GM20000 (cell line): ENCODE measurements around the gene ZNF584.

Experiments
- DNase-seq: peaks from one replicate; pipeline ENCODE4 v3.0.0; 2012; ENCODE audit warnings: low spot score
- TF ChIP-seq, protein P1 (sequence below): IDR thresholded peaks from 2 replicates; pipeline ENCODE4 v1.5.1; 2012; ENCODE audit warnings: mild to moderate bottlenecking, control low read depth; ENCODE audit errors: extremely low read depth, missing control alignments

Gene ZNF584

DNA sequence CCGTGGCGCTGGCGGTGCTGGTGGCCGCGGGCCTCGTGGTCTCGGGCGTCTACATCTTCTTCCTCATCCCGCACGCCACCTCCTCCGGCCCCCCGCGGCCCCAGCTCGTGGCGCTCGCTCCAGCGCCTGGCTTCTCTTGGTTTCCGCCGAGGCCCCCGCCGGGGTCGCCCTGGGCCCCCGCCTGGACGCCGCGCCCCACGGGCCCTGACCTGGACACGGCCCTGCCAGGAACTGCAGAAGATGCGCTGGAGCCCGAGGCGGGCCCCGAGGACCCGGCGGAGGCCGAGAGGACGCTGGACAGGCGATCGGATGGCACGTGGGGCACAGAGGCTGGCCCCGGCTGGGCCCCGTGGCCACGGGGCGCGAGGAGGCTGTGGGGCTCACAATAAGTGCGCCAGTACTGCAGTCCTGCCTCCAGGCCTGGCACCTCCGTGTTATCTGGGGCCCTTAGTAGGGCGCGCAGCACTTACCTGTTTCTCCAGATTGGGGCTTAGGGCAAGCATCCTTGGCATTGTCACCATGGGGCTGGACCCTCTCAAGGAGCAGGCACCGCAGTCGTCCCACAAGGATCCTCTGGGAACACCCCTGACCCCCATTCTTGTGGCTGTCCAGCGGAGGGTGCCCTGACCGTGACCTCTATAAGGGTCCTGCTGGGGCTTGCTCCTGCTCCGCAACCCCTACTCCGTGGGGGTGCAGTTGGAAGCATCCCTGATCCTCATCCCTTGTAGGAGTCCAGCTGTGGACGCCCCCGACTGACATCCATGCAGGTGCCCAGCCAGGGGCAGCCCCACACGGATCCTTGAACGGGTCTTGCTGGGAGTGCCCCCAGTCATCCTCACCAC is 11.5 kb upstream of the ZNF584 start:
- TF ChIP-seq, protein P1, sequence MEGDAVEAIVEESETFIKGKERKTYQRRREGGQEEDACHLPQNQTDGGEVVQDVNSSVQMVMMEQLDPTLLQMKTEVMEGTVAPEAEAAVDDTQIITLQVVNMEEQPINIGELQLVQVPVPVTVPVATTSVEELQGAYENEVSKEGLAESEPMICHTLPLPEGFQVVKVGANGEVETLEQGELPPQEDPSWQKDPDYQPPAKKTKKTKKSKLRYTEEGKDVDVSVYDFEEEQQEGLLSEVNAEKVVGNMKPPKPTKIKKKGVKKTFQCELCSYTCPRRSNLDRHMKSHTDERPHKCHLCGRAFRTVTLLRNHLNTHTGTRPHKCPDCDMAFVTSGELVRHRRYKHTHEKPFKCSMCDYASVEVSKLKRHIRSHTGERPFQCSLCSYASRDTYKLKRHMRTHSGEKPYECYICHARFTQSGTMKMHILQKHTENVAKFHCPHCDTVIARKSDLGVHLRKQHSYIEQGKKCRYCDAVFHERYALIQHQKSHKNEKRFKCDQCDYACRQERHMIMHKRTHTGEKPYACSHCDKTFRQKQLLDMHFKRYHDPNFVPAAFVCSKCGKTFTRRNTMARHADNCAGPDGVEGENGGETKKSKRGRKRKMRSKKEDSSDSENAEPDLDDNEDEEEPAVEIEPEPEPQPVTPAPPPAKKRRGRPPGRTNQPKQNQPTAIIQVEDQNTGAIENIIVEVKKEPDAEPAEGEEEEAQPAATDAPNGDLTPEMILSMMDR = no peak
- peak; percentile 18 for DNase-seq

- TF ChIP-seq, protein P1 = no peak
- peak; percentile 23 for DNase-seq
These were observed 10.9 kb upstream of the ZNF584 start for GRCh38 chr19:58397533-58398037.

DNA sequence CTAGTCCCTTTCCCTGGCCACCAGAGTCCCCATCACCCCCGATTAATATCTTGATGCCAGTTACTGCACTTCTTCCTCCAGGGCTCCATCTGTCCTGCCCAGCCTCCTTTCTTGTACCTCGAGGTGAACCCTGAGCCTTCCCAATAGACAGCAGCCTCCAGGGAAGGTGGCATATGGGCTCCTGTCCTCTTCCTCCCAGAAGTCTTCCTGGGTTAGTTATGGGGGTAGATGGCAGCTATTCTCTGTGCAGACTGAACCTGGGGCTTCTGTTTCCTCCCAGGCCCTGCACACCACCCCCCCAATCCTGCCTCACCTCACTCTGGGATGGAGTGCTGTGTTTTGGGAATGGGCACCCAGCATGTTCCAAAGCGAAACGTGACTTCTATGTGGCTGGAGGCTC is 10.4 kb upstream of the ZNF584 start:
- TF ChIP-seq, protein P1 = no peak
- no peak for DNase-seq

GRCh38 chr19:58398545-58398944 is 9.9 kb upstream of the ZNF584 start:
- no peak for DNase-seq
- TF ChIP-seq, protein P1 = no peak

DNA sequence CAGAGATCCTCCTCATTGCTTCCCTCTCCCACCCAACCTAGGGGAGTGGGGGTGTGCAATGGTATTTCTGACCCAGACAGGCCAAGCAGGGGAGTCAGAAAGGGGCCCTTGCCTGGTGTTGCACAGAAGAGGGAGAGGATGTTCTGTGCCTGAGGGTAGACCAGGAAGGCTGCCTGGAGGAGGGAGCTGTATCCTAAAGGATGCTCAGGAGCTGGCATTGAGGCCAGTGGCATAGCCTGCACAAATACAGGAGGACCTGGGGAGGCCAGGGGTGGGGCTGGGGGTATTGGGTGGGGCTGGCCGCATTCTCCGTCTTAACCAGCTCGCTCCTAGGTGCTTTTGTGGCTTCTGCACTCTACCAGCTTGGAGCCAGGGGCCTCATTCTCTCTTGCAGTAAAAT is 8.5 kb upstream of the ZNF584 start:
- no peak for DNase-seq
- TF ChIP-seq, protein P1 = no peak

DNA sequence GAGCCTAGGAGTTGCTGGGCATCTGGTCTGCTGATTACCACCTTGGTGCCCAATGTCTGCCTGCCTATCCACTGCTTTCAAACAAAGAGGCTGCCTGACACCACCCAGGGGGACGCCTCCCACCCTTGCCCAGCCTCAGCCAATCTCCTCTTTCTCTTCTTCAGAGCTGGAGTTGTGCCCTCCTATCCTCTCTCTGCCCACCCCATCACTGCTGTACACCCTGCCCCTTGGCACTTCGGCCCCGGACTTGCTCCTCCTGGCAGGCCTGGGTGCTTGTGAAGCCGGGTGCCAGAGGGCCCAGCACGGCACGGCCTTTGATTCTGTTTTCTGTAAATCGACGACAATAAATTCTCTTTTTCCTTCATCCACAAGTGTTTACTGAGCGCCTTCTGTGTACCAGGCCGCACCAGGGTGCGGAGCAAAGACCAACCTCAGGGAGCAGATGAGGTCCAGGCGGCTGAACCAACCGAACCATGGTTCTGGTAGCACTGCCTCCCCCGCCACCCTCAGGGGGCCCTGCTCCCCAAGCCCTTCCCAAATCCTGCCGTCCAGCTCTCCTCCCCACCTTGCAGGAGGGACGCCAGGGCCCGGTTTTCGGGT is 8.0 kb upstream of the ZNF584 start:
- TF ChIP-seq, protein P1 = no peak
- DNase-seq = no peak

- DNase-seq = peak; percentile 99
- TF ChIP-seq, protein P1 = no peak
These were observed 7.3 kb upstream of the ZNF584 start for GRCh38 chr19:58400916-58401839.
